LNCaP clone FGC (cell line): ENCODE results near the gene P3H1.

ENCODE experiments used
- DNase-seq: peaks from one replicate; pipeline ENCODE4 v3.0.0-alpha.2; 2011; ENCODE audit warnings: low read depth
- H3K4me3 ChIP-seq: 2 replicates; pipeline ENCODE4 v1.5.1; 2011; ENCODE audit warnings: mild to moderate bottlenecking, low read depth, low read length, control low read depth
- TF ChIP-seq, protein P1 (sequence below): IDR thresholded peaks from 2 replicates; pipeline ENCODE4 v1.5.1; 2012; ENCODE audit warnings: mild to moderate bottlenecking; ENCODE audit not compliant: control insufficient read depth, insufficient read depth; ENCODE audit errors: extremely low read depth

P3H1 gene

GRCh38 chr1:42736152-42736551 is 30.7 kb downstream of the P3H1 start:
- TF ChIP-seq, protein P1, sequence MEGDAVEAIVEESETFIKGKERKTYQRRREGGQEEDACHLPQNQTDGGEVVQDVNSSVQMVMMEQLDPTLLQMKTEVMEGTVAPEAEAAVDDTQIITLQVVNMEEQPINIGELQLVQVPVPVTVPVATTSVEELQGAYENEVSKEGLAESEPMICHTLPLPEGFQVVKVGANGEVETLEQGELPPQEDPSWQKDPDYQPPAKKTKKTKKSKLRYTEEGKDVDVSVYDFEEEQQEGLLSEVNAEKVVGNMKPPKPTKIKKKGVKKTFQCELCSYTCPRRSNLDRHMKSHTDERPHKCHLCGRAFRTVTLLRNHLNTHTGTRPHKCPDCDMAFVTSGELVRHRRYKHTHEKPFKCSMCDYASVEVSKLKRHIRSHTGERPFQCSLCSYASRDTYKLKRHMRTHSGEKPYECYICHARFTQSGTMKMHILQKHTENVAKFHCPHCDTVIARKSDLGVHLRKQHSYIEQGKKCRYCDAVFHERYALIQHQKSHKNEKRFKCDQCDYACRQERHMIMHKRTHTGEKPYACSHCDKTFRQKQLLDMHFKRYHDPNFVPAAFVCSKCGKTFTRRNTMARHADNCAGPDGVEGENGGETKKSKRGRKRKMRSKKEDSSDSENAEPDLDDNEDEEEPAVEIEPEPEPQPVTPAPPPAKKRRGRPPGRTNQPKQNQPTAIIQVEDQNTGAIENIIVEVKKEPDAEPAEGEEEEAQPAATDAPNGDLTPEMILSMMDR = no peak
- no peak overlapping the region for H3K4me3 ChIP-seq
- no peak for DNase-seq

GRCh38 chr1:42735477-42736105 is 31.2 kb downstream of the P3H1 start:
- TF ChIP-seq, protein P1 = no peak

DNA sequence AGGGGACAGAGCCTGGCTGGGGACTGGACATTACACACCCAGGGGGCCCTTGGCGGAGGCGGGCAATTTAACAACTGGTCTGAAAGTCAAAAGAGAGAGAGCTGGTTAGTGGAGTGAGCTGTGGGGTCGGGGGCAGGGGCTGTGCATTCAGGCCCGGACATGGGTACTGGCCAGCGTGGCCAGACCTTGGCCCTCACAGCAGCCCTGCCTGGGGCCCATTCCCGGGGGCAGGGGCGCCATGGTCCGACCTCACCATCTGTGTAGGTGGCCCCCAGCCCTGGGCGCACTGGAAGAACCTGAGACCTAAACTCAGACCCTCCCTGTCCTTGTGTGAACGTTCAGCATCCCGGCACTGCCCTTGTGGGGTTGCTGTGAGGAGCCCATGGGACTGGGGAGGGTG is 31.8 kb downstream of the P3H1 start:
- DNase-seq = no peak
- no peak overlapping the region for H3K4me3 ChIP-seq
- TF ChIP-seq, protein P1 = no peak

More at GRCh38 chr1:42735477-42736105, 31.2 kb downstream of the P3H1 start:
- no peak overlapping the region for H3K4me3 ChIP-seq
- no peak for DNase-seq

- no peak overlapping the region for H3K4me3 ChIP-seq
- TF ChIP-seq, protein P1 = no peak
- DNase-seq = no peak
These were observed 32.4 kb downstream of the P3H1 start for GRCh38 chr1:42734201-42735035.

DNA sequence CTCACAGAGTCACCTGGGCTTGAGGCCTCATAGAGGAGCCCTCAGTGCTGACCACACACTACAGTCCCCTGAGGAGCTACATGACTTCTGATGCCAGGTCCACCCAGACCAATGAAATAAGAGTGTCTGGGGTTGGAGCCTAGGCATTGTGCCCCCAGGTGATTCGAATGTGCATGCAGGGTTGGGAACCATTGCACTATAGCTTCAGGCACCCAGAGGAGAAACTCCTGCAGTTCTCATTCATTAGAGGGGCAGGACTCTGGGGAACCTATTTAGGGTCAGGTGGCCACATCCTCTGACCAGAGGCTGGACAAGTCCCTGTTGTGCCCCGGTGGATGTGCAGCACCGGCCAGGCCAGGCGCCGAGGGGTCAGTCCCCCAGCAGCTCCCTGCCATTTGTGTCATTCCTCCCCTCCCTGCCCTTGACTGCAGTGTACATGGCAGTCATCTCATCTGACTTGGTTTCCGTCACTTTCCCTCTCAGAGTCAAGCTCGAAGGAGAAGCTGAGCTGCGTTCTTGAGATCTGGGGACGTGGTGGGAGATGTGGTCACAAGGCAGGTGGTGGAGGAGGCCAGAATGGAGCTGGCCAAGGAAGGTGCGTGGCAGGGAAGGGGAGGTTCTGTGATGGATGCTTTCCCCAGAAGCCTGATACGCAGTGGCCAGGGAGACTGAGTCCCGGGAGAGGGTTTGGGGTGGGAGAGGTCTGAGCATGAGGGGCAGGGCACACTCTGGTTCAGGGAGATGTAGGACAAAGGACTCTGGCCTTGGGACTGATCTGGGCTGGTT is 33.2 kb downstream of the P3H1 start:
- no peak for DNase-seq
- H3K4me3 ChIP-seq = no peak overlapping the region
- TF ChIP-seq, protein P1 = no peak

- no peak overlapping the region for H3K4me3 ChIP-seq
- TF ChIP-seq, protein P1 = no peak
- DNase-seq = no peak
These were observed 34.6 kb downstream of the P3H1 start for GRCh38 chr1:42732126-42732680.
